ENCODE data around the gene FOXB1.

The FOXB1 gene

GRCh38 chr15:60020736-60021135 lies 16.6 kb downstream of the FOXB1 start:
- DNase-seq (ENCODE audit: low spot score): no peak

GRCh38 chr15:60021589-60022378 lies 17.7 kb downstream of the FOXB1 start:
- DNase-seq (ENCODE audit: low spot score): no peak

DNA sequence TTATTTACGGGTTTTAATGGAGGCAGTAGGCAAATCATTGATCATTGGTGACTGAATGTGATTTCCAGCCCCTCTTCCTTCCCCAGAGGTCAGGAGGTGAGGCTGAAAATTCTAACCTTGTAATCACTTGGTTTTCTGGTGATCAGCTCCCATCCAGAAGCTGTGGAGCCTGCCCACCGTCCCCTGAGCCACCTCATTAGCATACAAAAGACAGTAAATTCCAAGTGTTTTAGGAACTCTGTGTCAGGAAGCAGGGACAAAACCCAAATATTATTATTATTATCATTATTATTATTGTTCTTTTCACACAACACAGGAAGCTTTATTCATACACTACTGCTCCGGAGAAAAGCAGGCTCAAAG lies 18.2 kb downstream of the FOXB1 start:
- DNase-seq (ENCODE audit: low spot score): no peak

GRCh38 chr15:60026555-60026954 lies 22.4 kb downstream of the FOXB1 start:
- DNase-seq (ENCODE audit: low spot score): no peak

GRCh38 chr15:60035344-60035743 lies 31.2 kb downstream of the FOXB1 start:
- no peak for DNase-seq (ENCODE audit: low spot score)

DNA sequence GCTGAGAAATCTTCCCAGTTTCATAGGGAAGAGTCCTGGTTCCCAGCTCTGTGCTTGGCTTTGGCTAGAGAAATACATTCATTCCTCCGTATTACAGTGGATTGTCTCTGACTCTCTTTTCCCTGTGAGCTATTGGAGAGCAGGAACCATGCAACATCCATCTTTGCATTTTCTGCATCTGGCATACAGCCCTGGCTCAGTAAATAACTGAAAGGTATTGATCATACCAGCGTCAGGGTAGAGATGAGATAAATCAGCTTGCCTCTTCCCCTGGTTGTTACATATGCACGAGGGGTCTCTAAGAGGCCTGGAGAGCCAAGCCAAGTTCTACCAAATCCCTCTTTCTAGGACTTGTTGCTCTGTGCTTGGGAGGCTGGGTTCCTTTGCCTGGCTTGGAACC lies 35.2 kb downstream of the FOXB1 start:
- DNase-seq (ENCODE audit: low spot score): no peak

GRCh38 chr15:60043744-60044435 lies 39.8 kb downstream of the FOXB1 start:
- DNase-seq (ENCODE audit: low spot score): no peak

DNA sequence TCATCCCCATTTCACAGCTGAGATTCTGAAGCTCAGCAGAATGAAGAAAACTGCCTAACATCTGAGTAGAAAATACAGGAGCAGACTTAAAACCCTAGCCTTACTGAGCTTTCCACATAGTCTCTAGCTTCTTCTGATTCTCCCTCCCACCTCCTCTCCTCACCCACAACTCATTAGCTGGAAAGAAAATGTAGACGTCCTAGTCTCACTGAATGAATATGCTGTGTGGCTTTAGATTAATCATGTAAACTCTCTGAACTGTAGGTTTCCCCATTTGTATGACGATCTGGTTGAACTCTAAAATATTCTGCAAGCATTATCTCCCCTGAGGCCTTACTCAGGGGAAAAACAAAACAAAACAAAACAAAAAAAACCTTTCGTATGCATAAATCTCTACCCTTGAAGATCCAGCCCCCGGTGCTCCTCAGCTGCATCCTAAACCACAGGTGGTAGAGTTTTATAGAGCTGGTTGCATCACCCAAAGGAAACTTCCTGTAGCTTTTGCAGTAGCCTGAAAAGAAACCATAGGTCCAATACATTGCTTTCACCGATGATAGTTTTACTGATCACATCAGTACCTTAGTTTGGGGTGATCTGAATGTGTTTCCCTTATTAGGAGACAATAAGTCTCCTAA lies 40.6 kb downstream of the FOXB1 start:
- no peak for DNase-seq (ENCODE audit: low spot score)

- DNase-seq (ENCODE audit: low spot score): no peak
These were observed 43.6 kb downstream of the FOXB1 start for GRCh38 chr15:60047701-60048100.

DNA sequence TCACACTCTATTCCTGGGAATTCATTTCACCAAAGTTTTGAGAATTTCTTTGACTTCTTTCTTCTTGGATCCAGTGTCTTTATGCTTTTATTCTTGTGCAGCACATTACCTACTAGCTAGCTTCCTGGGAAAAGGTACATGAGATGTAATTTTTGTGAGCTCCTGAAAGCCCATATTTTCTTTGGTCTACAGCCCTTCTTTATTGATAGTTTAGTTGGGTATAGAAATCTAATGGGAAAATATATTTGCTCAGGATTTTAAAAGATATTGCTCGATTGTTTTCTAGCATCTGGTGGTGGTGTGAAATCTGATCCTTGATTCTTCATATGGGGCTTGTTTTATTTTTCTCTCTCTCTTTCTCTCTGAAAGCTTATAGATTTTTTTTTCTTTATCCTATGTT lies 45.8 kb downstream of the FOXB1 start:
- no peak for DNase-seq (ENCODE audit: low spot score)

DNA sequence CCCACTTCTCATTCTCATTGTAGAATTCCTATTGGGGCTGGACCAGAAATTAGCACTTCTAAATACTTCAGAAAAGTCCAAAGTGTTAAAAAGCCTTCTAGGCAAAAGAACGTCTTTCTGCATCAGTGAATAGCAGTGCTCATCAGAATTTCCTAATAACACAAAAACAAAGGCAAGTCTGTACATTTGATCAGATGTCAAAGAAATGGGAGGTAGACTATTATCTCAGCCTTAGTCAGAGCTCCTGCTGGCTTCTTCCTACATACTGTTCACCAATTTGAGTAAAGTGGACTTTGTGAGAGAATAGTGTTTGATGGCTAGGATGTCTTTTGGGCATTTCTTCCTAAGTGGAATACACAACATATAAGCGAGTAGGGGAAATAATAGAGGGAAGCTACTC lies 48.7 kb downstream of the FOXB1 start:
- no peak for DNase-seq (ENCODE audit: low spot score)

DNA sequence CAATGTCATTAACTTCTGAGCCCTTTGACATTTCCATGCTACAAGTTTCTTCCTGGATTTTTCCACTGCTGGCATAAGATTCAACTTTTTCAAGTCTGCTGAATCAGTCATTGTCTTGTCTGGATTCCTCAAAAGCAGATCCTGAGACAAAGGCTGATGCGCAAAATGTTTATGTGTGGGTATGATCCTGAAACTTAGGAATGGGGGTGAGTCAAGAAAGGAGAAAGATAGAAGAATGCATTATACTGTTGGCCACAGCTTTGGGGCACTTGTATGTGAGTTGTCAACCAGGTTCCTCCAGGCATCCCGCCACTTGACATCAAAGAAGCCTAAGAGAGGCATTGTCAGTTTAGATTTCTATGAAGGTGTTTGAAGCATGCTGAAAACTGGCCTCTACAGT lies 50.4 kb downstream of the FOXB1 start:
- DNase-seq (ENCODE audit: low spot score): no peak
